Naive thymus-derived CD4-positive, alpha-beta T cell (primary cell): ENCODE measurements around the gene NYAP2. TPM values are rescaled to one million over a fixed set of nuclear protein-coding genes. Genes with fewer than 3 reads are reported as not detected.

Source experiments
- ATAC-seq: fragments of 150-1000 bp; cut with Tn5 transposase; 2 replicates; pipeline ENCODE4 v1.10.0; 2021; ENCODE audit warnings: mild to moderate bottlenecking, moderate library complexity
- CTCF ChIA-PET: fragments of 350-600 bp; sonication (Branson Sonifier 250); formaldehyde crosslinking; loops from one replicate; lab custom pipeline; 2021; ENCODE audit warnings: antibody characterized with exemption; lab: Charles Lee
- POLR2A ChIA-PET: fragments of 350-600 bp; sonication (Branson Sonifier 250); formaldehyde crosslinking; loops from one replicate; lab custom pipeline; 2021; ENCODE audit warnings: antibody characterized with exemption, inconsistent platforms; lab: Charles Lee
- DNase-seq, 9 donors: peaks; one replicate each; pipeline versions ENCODE4 v3.0.0 to v3.0.0-alpha.2; 2020 to 2022; ENCODE audit warnings: mixed read lengths in 1 of 9
- H3K27ac ChIP-seq: one replicate; pipeline ENCODE4 v1.7.0; 2013; ENCODE audit warnings: mild to moderate bottlenecking, low read depth, low read length, moderate library complexity
- H3K27me3 ChIP-seq, 2 donors: one replicate each; pipeline ENCODE4 v1.7.0; 2013; ENCODE audit warnings: low read length in 2 of 2, mild to moderate bottlenecking in 2 of 2, moderate library complexity in 2 of 2; ENCODE audit not compliant: control insufficient read depth in 2 of 2, insufficient read depth in 2 of 2
- H3K36me3 ChIP-seq, 3 experiments: 1 replicate in 2 of 3; 2 replicates in 1 of 3; pipeline ENCODE4 v1.7.0; 2013; ENCODE audit warnings: low read length in 3 of 3, mild to moderate bottlenecking in 3 of 3, moderate library complexity in 1 of 3; ENCODE audit not compliant: insufficient read depth in 3 of 3, control insufficient read depth in 2 of 3
- H3K4me1 ChIP-seq, 2 donors: one replicate each; pipeline ENCODE4 v1.7.0; 2013; ENCODE audit warnings: low read length in 2 of 2, mild to moderate bottlenecking in 2 of 2, moderate library complexity in 1 of 2; ENCODE audit not compliant: control insufficient read depth in 2 of 2, insufficient read depth in 2 of 2
- H3K4me3 ChIP-seq: 2 replicates; pipeline ENCODE4 v1.7.0; 2013; ENCODE audit warnings: mild to moderate bottlenecking, low read length
- H3K9me3 ChIP-seq, 3 experiments: 1 replicate in 2 of 3; 2 replicates in 1 of 3; pipeline ENCODE4 v1.7.0; 2013; ENCODE audit warnings: low read length in 3 of 3; ENCODE audit not compliant: control insufficient read depth in 2 of 3
- H3K27ac Mint-ChIP-seq, 9 donors: one replicate each; pipeline ENCODE4 v1.8.0; 2020 to 2022; ENCODE audit warnings: mixed read lengths in 9 of 9, mild to moderate bottlenecking in 8 of 9, moderate library complexity in 5 of 9, inconsistent platforms in 2 of 9
- H3K27me3 Mint-ChIP-seq, 5 donors: one replicate each; pipeline ENCODE4 v1.8.0; 2021 to 2022; ENCODE audit warnings: mixed read lengths in 5 of 5, mild to moderate bottlenecking in 1 of 5
- H3K36me3 Mint-ChIP-seq, 5 donors: one replicate each; pipeline ENCODE4 v1.8.0; 2020 to 2022; ENCODE audit warnings: mixed read lengths in 5 of 5, mild to moderate bottlenecking in 3 of 5, inconsistent platforms in 1 of 5
- H3K4me1 Mint-ChIP-seq, 7 donors: one replicate each; pipeline ENCODE4 v1.8.0; 2020 to 2022; ENCODE audit warnings: mixed read lengths in 7 of 7, mild to moderate bottlenecking in 3 of 7, inconsistent platforms in 1 of 7
- H3K4me3 Mint-ChIP-seq, 10 donors: one replicate each; pipeline ENCODE4 v1.8.0; 2020 to 2022; ENCODE audit warnings: mild to moderate bottlenecking in 10 of 10, mixed read lengths in 10 of 10, moderate library complexity in 6 of 10, inconsistent platforms in 2 of 10
- H3K9me3 Mint-ChIP-seq, 11 donors: one replicate each; pipeline ENCODE4 v1.8.0; 2020 to 2022; ENCODE audit warnings: mixed read lengths in 11 of 11, mild to moderate bottlenecking in 4 of 11, inconsistent platforms in 1 of 11, moderate library complexity in 1 of 11
- intact Hi-C, 2 donors: fragments of 100-400 bp; cut with micrococcal nuclease; formaldehyde crosslinking; loops; one replicate each; pipeline ENCODE4 v1.15.1; 2023
- polyA plus RNA-seq, 2 donors: library from polyadenylated mRNA; unstranded; fragments of 300-500 nt; fragmentation: Illumina TruSeq; gene quantifications; one replicate each; pipeline ENCODE4 v1.2.3, GENCODE V29; 2021
- total RNA-seq, 6 experiments: library from RNA in 5 of 6; stranded (reverse) in 5 of 6; gene quantifications; 1 replicate in 5 of 6; 2 replicates in 1 of 6; pipeline ENCODE4 v1.2.3 and lab custom pipeline; 2021 to 2026

Gene NYAP2
- total and polyA plus RNA-seq, 7 experiments from 2014 or later, result 0.17 TPM; not detected in 6

DNA sequence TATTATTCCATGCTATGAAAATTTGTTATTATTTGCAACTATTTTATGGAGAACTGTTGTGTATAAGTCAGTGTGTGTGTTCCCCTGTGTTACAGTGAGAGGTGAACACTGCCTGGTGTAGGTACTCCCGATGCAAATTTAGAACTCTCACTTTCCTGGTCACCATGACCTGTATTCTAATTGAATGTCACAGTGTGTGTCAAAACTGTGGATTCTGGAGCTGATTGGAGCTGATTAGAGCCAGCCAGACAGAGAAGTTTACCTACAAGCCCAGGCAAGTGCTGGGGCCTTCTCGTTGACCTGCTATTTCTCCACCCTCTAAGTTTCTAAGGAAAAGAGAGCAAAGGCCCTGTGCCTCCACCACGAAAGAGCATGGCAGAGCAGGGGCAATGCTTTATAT, 216.0 kb downstream of the NYAP2 start:
- H3K27ac Mint-ChIP-seq, result no peak overlapping the region
- intact Hi-C loops, result no loop called here
- Histone ChIP-seq H3K4me1 (no peaks in the 10 kb centered on the region), H3K36me3 (no peaks in the 10 kb centered on the region), H3K4me3 (no peak overlapping the region), H3K9me3 (no peaks in the 10 kb centered on the region), H3K27me3 (no peaks in the 10 kb centered on the region), H3K27ac (no peak overlapping the region)
- no peak overlapping the region for H3K4me3 Mint-ChIP-seq
- DNase-seq, result no peak
- no peak for ATAC-seq
- H3K27me3 Mint-ChIP-seq, result peaks cover 0 to 19% (median 5%) of the 10 kb centered on the region in 5 donors
- no peaks in the 10 kb centered on the region for H3K36me3 Mint-ChIP-seq
- CTCF ChIA-PET, result no interaction called here
- POLR2A ChIA-PET, result no interaction called here
- H3K9me3 Mint-ChIP-seq, result no peaks in the 10 kb centered on the region
- no peaks in the 10 kb centered on the region for H3K4me1 Mint-ChIP-seq

DNA sequence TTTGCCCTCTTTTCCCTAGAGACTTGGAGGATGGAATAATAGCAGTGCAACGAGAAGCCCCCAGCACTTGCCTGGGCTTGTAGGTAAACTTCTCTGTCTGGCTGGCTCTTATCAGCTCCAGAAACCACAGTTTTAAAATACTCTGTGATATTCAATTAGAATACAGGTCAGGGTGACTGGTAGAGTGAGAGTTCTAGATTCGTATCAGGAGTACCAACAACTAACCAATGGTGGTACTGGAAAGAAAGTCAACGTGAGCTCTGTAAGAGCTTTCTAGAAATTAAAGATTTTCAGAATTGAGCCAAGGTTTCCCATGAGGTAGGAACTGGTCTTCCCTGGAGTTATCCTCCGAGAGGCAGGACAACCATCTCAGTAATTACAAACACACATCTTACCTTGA, 216.9 kb downstream of the NYAP2 start:
- CTCF ChIA-PET, result no interaction called here

DNA sequence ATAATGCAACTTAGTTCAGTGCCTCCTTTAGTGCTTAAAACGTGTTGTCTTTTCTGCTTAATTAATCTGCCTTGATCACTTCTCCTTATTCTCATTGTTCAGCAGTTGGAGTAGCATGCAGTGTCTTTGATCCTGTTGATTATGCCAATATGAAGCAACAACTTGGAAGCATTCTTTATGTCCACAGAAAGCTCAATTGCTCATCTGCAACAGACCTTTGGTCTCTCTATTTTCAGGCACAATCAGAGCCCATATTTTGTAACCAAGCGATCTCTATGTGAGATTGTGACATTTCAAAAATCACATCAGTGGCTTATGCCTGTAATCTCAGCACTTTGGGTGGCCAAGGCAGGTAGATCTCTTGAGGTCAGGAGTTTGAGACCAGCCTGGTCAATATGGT, 217.3 kb downstream of the NYAP2 start:
- H3K4me1 Mint-ChIP-seq, result no peaks in the 10 kb centered on the region
- Histone ChIP-seq H3K9me3 (no peaks in the 10 kb centered on the region), H3K4me3 (no peak overlapping the region), H3K36me3 (no peaks in the 10 kb centered on the region), H3K27ac (no peak overlapping the region), H3K27me3 (no peaks in the 10 kb centered on the region), H3K4me1 (no peaks in the 10 kb centered on the region)
- H3K4me3 Mint-ChIP-seq, result no peak overlapping the region
- no peaks in the 10 kb centered on the region for H3K9me3 Mint-ChIP-seq
- ChIA-PET POLR2A (no interaction called here), CTCF (no interaction called here)
- intact Hi-C loops, result no loop called here
- DNase-seq (no peak), ATAC-seq (no peak)
- no peak overlapping the region for H3K27ac Mint-ChIP-seq
- peaks cover 0 to 14% (median 5%) of the 10 kb centered on the region in 5 donors for H3K27me3 Mint-ChIP-seq
- no peaks in the 10 kb centered on the region for H3K36me3 Mint-ChIP-seq

More for the DNA sequence above, 216.9 kb downstream of the NYAP2 start:
- POLR2A ChIA-PET, result no interaction called here
- Histone ChIP-seq H3K36me3 (no peaks in the 10 kb centered on the region), H3K27me3 (no peaks in the 10 kb centered on the region), H3K4me1 (no peaks in the 10 kb centered on the region), H3K9me3 (no peaks in the 10 kb centered on the region), H3K4me3 (no peak overlapping the region), H3K27ac (no peak overlapping the region)
- DNase-seq, result no peak
- H3K27ac Mint-ChIP-seq, result no peak overlapping the region
- no peaks in the 10 kb centered on the region for H3K36me3 Mint-ChIP-seq
- H3K27me3 Mint-ChIP-seq, result peaks cover 3 to 17% (median 5%) of the 10 kb centered on the region in 5 donors
- intact Hi-C loops, result no loop called here
- ATAC-seq, result no peak
- no peak overlapping the region for H3K4me3 Mint-ChIP-seq
- no peaks in the 10 kb centered on the region for H3K4me1 Mint-ChIP-seq
- H3K9me3 Mint-ChIP-seq, result no peaks in the 10 kb centered on the region

DNA sequence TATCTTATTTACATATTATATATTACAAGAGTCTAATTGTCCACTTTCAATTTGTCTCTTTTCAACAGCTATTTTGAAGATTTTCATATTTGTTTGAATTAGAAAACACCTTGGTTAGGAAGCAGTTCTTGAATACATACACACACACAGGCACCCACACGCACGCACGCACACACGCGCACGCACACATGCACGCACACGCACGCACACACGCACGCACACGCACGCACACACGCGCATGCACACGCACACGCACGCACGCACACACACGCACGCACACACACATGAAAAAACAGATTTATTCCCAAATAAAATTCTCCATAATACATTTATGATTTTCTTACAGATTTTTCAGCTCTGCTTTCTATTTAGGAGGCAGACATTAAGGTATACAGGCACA, 220.7 kb downstream of the NYAP2 start:
- Histone ChIP-seq H3K4me3 (no peak overlapping the region), H3K27ac (no peak overlapping the region), H3K36me3 (no peaks in the 10 kb centered on the region), H3K4me1 (no peaks in the 10 kb centered on the region), H3K27me3 (no peaks in the 10 kb centered on the region), H3K9me3 (no peaks in the 10 kb centered on the region)
- DNase-seq (no peak), ATAC-seq (no peak)
- CTCF ChIA-PET, result no interaction called here
- Mint-ChIP-seq H3K36me3 (no peaks in the 10 kb centered on the region), H3K4me3 (no peak overlapping the region), H3K9me3 (no peaks in the 10 kb centered on the region), H3K4me1 (no peaks in the 10 kb centered on the region), H3K27ac (no peak overlapping the region), H3K27me3 (peaks cover under 1 to 15% (median 4%) of the 10 kb centered on the region in 5 donors)
- POLR2A ChIA-PET, result no interaction called here
- intact Hi-C loops, result no loop called here

GRCh38 chr2:225630824-225631533, 231.5 kb downstream of the NYAP2 start:
- ChIA-PET POLR2A (no interaction called here), CTCF (no interaction called here)
- no peak overlapping the region for H3K4me3 ChIP-seq
- peaks cover 0 to 2% (median 0%) of the 10 kb centered on the region in 11 donors for H3K9me3 Mint-ChIP-seq
- H3K4me1 Mint-ChIP-seq, result peaks cover 0 to 9% (median 0%) of the 10 kb centered on the region in 7 donors
- no peak for ATAC-seq
- H3K27me3 ChIP-seq, result no peaks in the 10 kb centered on the region
- intact Hi-C loops, result no loop called here
- no peaks in the 10 kb centered on the region for H3K36me3 Mint-ChIP-seq
- H3K27ac ChIP-seq, result no peak overlapping the region
- no peak overlapping the region for H3K27ac Mint-ChIP-seq
- H3K9me3 ChIP-seq, result no peaks in the 10 kb centered on the region
- H3K36me3 ChIP-seq, result no peaks in the 10 kb centered on the region
- H3K4me1 ChIP-seq, result no peaks in the 10 kb centered on the region
- no peak for DNase-seq
- peaks cover 0 to 17% (median 6%) of the 10 kb centered on the region in 5 donors for H3K27me3 Mint-ChIP-seq
- no peak overlapping the region for H3K4me3 Mint-ChIP-seq

DNA sequence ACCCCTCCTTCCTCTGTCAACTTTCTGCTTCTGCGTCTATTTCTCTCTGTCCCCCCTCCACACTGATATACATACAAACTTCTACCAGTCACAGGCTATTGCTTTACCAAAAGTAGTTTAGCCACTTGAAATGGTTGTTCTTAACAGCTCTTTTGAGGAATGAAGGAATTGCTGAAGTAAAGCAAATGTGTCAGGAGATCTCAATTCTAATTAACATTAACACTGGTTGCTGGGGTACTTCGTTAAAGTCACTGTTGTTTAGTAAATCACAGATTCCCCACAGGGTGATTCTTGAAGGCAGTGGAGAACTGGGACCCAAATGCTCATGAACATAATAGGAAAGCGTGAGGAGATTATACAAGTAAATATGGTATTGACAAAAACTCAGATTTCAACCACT, 232.8 kb downstream of the NYAP2 start:
- H3K4me1 Mint-ChIP-seq, result peaks cover 0 to 9% (median 0%) of the 10 kb centered on the region in 7 donors
- H3K4me3 Mint-ChIP-seq, result no peak overlapping the region
- intact Hi-C loops, result no loop called here
- Histone ChIP-seq H3K27ac (no peak overlapping the region), H3K4me3 (no peak overlapping the region), H3K9me3 (no peaks in the 10 kb centered on the region), H3K36me3 (no peaks in the 10 kb centered on the region), H3K27me3 (peaks cover 0 to 3% of the 10 kb centered on the region in 2 donors), H3K4me1 (no peaks in the 10 kb centered on the region)
- H3K27ac Mint-ChIP-seq, result no peak overlapping the region
- CTCF ChIA-PET, result no interaction called here
- no peaks in the 10 kb centered on the region for H3K36me3 Mint-ChIP-seq
- DNase-seq (no peak), ATAC-seq (no peak)
- POLR2A ChIA-PET, result no interaction called here
- H3K27me3 Mint-ChIP-seq, result peaks cover 0 to 17% (median 6%) of the 10 kb centered on the region in 5 donors
- peaks cover 0 to 2% (median 0%) of the 10 kb centered on the region in 11 donors for H3K9me3 Mint-ChIP-seq

DNA sequence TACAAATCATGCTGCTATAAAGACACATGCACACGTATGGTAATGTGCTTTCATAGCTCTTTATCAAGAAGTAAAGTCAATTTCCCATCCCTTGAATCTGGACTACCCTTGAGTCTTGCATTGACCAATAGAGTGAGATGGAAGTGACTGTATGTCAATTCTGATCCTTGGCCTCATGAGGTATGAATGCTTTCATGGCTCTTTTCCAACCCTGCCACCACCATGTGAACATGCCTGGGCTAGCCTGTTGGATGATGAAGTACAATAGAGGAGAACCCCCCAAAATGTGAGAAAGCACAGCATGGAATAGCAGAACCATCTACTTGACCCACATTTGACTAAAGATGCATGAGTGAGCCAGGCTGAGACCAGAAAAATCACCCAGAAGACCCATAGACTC, 237.0 kb downstream of the NYAP2 start:
- H3K4me1 Mint-ChIP-seq, result peaks cover 0 to 3% (median 0%) of the 10 kb centered on the region in 7 donors
- no peak for ATAC-seq
- peaks cover 0 to 2% (median 0%) of the 10 kb centered on the region in 11 donors for H3K9me3 Mint-ChIP-seq
- Histone ChIP-seq H3K27ac (no peak overlapping the region), H3K36me3 (no peaks in the 10 kb centered on the region), H3K4me1 (no peaks in the 10 kb centered on the region), H3K9me3 (no peaks in the 10 kb centered on the region), H3K27me3 (peaks cover 0 to 3% of the 10 kb centered on the region in 2 donors), H3K4me3 (no peak overlapping the region)
- POLR2A ChIA-PET, result no interaction called here
- intact Hi-C loops, result no loop called here
- H3K27ac Mint-ChIP-seq, result no peak overlapping the region
- CTCF ChIA-PET, result no interaction called here
- no peaks in the 10 kb centered on the region for H3K36me3 Mint-ChIP-seq
- H3K4me3 Mint-ChIP-seq, result peak overlapping the region in 1 of 10 donors; percentile 5
- peaks cover 4 to 13% (median 6%) of the 10 kb centered on the region in 5 donors for H3K27me3 Mint-ChIP-seq
- DNase-seq, result no peak
